Body of pancreas (tissue), 4 donors: Measurements from ENCODE around the gene NAV1.

Experiments
- POLR2A ChIP-seq, 3 donors: fragments of 450-650 bp; IDR thresholded peaks; one replicate each; pipeline ENCODE4 v1.6.1; 2016; ENCODE audit warnings: antibody characterized with exemption in 3 of 3, mild to moderate bottlenecking in 2 of 3
- TF ChIP-seq, protein P1 (sequence below), 7 experiments: fragments of 450-650 bp in 4 of 7; fragments of 200-600 bp in 3 of 7; sonication (generic) in 3 of 7; IDR thresholded peaks; one replicate each; pipeline ENCODE4 v1.5.1; 2016 to 2019; ENCODE audit warnings: antibody characterized with exemption in 7 of 7

DNA sequence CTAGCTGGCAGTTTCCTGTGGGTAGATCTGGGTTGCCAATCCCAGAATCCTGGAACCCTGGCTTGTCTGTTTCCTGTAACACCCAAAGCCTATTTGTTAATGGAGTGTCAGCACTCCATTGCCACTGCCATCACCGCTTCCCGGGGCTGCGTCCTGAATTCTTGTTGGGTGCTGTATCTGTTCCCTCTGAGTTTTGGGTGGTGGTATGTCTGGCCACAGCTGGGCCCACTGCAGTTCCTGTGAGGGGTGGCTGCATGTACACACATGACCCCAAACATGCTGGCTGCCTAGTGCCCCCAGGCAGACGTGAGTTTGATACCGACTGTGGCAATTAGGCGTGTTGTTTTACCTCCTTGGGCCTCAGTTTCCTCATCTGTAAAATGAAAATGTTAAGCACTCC is 29.3 kb downstream of the NAV1 start:
- TF ChIP-seq, protein P1, sequence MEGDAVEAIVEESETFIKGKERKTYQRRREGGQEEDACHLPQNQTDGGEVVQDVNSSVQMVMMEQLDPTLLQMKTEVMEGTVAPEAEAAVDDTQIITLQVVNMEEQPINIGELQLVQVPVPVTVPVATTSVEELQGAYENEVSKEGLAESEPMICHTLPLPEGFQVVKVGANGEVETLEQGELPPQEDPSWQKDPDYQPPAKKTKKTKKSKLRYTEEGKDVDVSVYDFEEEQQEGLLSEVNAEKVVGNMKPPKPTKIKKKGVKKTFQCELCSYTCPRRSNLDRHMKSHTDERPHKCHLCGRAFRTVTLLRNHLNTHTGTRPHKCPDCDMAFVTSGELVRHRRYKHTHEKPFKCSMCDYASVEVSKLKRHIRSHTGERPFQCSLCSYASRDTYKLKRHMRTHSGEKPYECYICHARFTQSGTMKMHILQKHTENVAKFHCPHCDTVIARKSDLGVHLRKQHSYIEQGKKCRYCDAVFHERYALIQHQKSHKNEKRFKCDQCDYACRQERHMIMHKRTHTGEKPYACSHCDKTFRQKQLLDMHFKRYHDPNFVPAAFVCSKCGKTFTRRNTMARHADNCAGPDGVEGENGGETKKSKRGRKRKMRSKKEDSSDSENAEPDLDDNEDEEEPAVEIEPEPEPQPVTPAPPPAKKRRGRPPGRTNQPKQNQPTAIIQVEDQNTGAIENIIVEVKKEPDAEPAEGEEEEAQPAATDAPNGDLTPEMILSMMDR (IDR thresholded peaks at IDR 0.05), result no peak
- no peak for TF ChIP-seq POLR2A (IDR thresholded peaks at IDR 0.05)
